GM20000 (cell line): ENCODE data around the gene INPP5A.
A peak's percentile ranks its signal among the peaks of the same experiment; 100 is the strongest.

Source experiments
- DNase-seq: peaks from one replicate; pipeline ENCODE4 v3.0.0; 2012; ENCODE audit warnings: low spot score
- TF ChIP-seq, protein P1 (sequence below): IDR thresholded peaks from 2 replicates; pipeline ENCODE4 v1.5.1; 2012; ENCODE audit warnings: mild to moderate bottlenecking, control low read depth; ENCODE audit errors: extremely low read depth, missing control alignments

INPP5A gene

DNA sequence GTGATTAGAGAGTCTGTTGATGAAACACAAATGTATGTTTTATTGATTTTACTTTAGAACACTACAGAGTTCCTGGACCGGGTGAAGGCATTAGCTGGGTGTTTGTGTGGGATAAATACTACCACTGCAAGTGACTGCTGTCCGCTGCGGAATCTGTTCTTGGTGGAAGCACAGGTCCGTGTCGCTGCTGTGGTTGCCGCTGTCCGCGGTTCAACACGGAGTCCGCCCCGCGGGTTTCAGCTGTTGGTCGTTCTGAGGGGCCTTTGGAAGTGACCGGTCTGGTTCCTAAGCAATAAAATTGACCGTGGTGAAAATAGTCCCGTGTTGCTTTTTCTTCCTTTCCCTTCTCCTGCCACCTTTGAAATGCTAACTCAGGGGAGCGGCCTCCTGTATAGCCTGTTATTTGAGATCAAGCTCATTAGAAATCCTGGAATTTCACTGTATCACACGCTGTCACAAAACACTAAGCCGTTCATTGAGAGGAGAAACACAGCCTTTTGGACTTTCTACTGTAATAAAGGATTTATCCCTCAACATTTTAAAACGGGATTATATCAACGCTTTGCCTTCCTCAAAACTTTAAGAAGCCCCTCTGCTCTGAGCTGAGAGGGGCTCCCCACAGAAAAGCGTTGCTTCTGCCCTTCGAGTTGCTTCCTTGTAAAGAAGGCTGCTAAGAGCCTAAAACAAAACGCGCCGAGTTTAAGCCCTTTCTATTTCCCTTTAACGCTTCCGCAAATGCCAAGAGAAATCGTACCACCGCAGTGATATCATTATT is 245.8 kb downstream of the INPP5A start:
- TF ChIP-seq, protein P1, sequence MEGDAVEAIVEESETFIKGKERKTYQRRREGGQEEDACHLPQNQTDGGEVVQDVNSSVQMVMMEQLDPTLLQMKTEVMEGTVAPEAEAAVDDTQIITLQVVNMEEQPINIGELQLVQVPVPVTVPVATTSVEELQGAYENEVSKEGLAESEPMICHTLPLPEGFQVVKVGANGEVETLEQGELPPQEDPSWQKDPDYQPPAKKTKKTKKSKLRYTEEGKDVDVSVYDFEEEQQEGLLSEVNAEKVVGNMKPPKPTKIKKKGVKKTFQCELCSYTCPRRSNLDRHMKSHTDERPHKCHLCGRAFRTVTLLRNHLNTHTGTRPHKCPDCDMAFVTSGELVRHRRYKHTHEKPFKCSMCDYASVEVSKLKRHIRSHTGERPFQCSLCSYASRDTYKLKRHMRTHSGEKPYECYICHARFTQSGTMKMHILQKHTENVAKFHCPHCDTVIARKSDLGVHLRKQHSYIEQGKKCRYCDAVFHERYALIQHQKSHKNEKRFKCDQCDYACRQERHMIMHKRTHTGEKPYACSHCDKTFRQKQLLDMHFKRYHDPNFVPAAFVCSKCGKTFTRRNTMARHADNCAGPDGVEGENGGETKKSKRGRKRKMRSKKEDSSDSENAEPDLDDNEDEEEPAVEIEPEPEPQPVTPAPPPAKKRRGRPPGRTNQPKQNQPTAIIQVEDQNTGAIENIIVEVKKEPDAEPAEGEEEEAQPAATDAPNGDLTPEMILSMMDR = no peak
- no peak for DNase-seq

DNA sequence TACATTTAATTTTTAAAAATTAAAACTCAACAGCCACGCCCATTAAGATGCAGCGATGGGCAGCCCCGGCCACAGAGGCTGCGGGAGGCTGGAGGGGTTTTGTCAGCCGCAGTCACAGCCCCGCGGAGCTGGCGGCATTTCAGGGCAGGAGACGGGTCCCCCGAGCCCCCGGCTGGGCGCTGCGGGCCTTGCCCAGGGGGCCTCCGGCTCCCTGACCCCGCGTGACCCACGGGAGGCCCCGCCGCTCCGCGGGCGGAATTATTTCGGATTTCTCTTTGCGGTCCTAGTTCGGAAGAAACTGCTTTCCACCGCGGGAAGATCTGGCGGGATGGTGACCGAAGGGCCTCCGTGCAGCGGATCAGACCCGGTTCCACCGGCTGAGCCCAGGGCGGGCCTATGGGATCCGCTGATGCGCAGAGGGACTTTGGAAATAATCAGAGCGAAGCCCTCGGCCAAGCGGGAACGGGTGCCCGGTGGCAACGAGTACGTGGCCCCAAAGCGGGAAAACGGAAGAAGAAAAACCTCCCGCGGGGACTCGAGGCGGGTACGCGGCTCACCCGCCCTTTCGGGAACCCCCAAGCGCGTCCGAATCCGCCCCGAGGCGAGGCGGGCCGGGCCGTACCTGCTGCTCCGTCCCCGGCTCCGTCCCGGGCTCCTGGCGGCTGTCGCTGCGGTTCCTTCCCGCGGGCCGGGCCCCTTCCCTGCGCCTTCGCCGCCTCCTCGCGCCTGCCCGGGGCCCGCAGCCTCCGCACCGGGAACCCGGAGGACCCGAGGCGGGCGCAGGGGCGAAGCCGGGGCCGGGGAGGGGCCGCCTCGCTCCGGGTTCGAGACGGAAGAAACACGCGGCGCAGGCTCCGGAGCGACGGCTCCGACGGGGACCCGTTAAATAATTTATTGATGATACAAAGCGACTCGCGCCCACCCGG is 246.6 kb downstream of the INPP5A start:
- no peak for DNase-seq
- TF ChIP-seq, protein P1 = no peak

DNA sequence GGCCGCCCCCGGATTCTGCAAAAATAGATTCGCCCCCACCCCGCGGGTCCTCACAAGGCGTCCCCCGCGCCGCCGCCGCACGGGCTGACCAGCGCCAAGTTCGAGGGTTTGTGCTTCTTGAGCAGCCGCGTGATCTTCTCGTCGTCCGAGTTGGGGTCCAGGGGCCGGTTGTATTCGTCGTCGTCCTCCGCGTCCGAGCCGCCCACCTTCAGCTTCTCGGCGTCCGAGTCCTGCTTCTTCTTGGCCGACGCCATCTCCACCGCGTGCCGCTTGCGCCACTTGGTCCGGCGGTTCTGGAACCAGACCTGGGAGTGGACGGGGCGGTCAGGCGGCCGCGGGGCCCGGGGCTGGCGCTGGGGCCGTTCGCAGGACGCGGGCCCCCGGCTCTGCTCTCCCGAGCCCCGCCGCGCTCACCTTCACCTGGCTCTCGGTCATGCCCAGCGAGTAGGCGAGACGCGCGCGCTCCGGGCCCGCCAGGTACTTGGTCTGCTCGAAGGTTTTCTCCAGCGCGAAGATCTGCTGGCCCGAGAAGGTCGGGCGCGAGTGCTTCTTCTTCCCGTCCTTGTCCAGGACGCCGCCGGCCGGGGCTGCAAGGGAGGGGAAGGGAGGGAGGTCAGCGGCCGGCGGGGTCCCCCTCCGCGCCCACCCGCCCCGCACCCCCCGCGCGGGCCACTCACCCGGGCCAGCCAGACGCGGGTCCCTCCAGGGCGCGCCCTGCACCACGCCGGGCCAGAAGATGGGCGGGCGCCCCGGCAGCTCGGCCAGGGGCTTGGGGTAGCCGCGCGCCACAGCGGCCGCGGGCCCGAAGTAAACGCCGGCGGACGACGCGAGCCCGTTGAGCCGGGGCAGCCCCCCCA is 247.5 kb downstream of the INPP5A start:
- DNase-seq = no peak
- TF ChIP-seq, protein P1 = no peak

DNA sequence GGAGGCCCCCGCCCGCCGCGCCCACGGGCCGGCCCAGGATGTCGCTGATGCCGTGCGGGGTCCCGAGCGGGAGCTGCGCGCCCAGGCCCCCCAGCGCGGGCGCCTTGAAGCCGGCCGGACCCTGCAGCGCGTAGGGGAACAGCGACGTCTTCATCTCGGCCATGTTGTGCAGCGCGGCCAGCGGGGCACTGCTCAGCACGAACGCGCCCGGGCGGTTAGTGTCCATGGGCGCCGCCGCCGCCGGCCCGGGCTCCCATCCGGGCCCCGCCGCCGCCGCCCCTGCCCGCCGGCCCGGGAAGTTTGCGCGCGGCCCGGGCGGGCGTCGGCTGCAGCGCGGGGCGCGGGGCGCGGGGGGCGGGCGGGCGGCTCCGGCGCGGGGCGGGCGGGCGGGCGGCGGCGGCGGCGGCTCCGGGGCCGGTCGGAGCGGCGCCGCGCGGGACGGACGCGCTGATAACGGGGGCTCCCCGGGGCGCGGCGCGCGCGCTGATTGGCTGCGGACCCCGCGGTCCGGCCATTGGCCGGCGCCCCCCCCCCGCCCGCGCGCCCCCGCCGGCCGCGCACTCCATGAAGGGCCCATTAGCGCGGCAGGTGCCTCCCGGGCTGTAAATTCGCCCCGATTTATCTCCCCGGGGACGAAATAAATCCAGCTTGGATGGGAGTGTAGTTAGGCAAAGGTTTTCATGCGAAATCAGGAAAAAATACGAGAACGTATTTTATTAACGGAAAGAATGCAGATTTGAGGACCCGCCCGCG is 248.3 kb downstream of the INPP5A start, which contains the start of gene NKX6-2:
TSS of gene NKX6-2 (minus strand) at position 425 of the 753 bp plus-strand sequence. CDS start at position 226, 199 bp downstream.
- TF ChIP-seq, protein P1 = no peak
- DNase-seq = no peak

DNA sequence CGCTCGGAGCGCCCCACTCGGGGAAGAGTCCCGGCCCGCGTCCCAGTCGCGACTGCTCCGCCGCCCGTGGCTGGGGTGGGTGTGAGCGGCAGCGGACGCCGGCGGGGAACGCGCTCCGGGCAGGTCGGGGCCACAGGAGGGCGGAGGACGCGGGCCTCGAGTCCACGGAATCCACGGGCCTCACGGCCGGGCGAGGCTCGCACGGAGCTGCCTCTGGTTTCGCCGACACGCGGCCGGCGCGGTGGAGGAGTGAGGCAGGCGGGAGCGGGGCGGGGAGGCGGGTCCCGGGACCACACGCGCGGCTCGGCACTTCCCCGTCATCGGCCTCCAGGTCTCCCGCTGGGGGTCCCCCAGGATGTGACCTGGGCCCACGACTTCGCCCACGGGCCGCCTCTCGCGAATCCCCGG is 248.9 kb downstream of the INPP5A start:
- TF ChIP-seq, protein P1 = no peak

DNA sequence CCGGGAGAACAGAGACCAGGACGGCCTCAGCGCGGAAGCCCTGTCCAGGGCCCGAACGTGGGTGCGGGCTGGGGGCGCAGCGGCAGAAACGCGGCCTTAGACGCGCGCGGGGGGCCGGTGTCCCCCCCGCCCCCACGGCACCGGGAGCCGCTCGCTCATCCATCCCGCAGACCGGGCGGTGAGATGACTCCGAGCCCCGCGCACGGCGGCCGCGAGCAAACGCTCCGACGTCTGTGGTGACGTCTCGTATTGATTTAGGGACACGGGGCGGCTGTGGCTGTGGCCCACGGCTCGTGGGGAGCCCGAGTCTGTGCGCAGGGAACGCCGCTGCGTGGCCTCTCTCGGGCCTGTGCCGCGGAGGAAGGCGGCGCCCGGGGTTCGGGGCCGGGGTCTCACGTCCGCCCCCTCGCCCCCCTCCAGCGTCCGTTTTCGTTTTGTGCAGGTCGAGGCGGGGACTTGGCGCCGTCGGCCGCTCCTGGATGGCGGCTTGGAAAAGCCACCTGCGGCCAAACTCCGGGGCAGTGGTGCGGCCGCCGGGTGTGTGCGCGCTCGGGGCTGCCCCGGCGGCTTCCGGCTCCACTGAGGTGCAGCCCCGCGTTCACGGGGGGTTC is 249.4 kb downstream of the INPP5A start:
- DNase-seq = peak; percentile 69
- TF ChIP-seq, protein P1 = no peak

More for the DNA sequence above, 248.9 kb downstream of the INPP5A start:
- peak; percentile 70 for DNase-seq
